GM20000 (cell line): ENCODE data around the gene EFEMP1.

Experiments used
- DNase-seq: peaks from one replicate; pipeline ENCODE4 v3.0.0; 2012; ENCODE audit warnings: low spot score
- CTCF ChIP-seq: IDR thresholded peaks from 2 replicates; pipeline ENCODE4 v1.5.1; 2012; ENCODE audit warnings: mild to moderate bottlenecking, control low read depth; ENCODE audit errors: extremely low read depth, missing control alignments

Gene EFEMP1

GRCh38 chr2:55912926-55913325, 10.7 kb downstream of the EFEMP1 start:
- DNase-seq, result no peak
- no peak for TF ChIP-seq CTCF

GRCh38 chr2:55910077-55910476, 13.5 kb downstream of the EFEMP1 start:
- no peak for DNase-seq
- no peak for TF ChIP-seq CTCF

- no peak for DNase-seq
- no peak for TF ChIP-seq CTCF
Observed at GRCh38 chr2:55907686-55908085, 15.9 kb downstream of the EFEMP1 start.

GRCh38 chr2:55906993-55907392, 16.6 kb downstream of the EFEMP1 start:
- no peak for TF ChIP-seq CTCF
- DNase-seq, result no peak

GRCh38 chr2:55903727-55904126, 19.9 kb downstream of the EFEMP1 start:
- TF ChIP-seq CTCF, result no peak
- no peak for DNase-seq

GRCh38 chr2:55902971-55903370, 20.6 kb downstream of the EFEMP1 start:
- no peak for DNase-seq
- TF ChIP-seq CTCF, result no peak

GRCh38 chr2:55902429-55902828, 21.2 kb downstream of the EFEMP1 start:
- no peak for TF ChIP-seq CTCF

GRCh38 chr2:55901941-55902340, 21.6 kb downstream of the EFEMP1 start:
- no peak for TF ChIP-seq CTCF
- no peak for DNase-seq

More at GRCh38 chr2:55902429-55902828, 21.2 kb downstream of the EFEMP1 start:
- DNase-seq, result no peak
